Bone marrow (tissue), 2 donors: ENCODE measurements around the gene TOGARAM1.

Source experiments
- DNase-seq, 2 donors: peaks; one replicate each; lab custom pipeline; 2025; lab: John Stamatoyannopoulos, UW

Gene TOGARAM1

DNA sequence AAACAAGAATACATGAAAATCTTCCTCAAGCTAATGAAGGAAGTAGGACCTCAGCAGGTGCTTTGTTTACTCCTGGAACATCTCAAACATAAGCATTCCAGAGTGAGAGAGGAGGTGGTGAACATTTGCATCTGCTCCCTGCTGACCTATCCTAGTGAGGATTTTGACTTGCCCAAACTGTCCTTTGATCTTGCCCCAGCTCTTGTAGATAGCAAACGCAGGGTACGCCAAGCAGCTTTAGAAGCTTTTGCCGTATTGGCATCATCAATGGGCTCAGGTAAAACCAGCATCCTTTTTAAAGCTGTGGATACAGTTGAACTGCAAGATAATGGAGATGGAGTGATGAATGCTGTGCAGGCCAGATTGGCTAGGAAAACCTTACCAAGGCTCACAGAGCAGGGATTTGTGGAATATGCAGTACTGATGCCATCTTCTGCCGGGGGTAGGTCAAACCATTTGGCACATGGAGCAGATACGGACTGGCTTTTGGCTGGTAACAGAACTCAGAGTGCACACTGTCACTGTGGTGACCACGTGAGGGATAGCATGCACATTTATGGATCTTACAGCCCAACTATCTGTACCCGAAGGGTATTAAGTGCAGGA, 1.9 kb downstream of the TOGARAM1 start:
- DNase-seq, result no peak

DNA sequence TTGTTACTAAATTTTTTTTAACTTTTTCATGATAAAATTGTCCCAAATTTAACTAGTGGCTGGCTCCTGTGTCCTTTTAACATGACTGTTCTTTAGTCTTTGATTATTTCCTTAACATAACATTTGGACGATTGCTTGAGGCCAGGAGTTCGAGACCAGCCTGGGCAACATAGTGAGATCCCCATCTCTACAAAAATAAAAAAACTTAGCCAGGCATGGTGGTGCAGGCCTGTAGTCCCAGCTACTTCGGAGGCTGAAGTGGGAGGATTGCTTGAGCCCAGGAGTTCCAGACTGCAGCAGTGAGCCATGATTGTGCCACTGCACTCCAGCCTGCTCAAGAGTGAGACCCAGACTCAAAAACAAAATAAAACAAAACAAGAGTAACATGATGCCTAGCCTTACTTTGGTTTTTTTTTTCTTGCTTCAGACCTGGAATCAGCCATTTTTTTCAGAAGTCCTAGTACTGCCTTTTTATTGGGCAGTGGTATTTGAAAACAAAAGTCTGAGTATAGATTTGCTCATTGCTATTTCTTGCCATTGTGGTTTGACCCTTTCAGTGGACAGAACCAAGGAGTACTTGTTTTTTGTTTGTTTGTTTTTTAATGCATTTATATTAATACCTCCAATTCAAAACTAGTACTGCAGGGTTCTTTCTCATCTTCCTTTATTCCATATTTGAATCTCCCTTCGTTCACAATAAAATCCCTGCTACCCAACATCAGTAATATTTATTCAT, 4.8 kb downstream of the TOGARAM1 start:
- DNase-seq, result no peak

- DNase-seq, result no peak
These were observed 6.7 kb downstream of the TOGARAM1 start for GRCh38 chr14:44968714-44969113.

DNA sequence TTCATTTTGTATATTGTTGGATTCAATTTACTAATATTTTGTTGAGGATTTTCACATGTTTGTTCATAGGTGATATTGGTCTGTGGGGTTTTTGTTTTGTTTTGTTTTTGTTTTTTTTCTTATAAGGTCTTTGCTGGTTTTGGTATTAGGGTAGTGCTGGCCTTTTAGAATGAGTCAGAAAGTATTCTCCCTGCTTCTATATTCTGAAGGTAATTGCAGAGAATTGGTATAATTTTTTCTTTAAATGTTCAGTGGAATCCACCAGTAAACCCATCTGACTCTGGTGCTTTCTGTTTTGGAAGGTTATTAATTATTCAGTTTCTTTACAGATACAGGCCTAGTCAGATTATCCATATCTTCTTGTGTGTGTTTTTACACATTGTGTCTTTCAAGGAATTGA, 8.9 kb downstream of the TOGARAM1 start:
- peak in 1 of 2 donors; percentile 3 for DNase-seq

DNA sequence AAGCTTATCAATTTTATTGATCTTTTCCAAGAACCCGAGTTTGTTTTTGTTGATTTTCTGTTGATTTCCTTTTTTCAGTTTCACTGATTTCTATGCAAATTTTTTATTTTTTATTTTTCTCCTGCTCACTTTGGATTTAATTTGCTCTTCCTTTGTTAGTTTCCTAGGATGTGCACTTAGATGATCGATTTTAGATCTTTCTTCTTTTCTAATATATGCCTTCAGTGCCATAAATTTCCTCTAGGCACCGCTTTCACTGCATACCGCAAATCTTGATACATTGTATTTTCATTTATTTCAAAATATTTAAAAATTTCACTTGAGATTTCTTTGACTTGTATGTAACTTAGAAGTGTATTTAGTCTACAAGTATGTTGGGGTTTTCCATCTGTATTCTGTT, 9.5 kb downstream of the TOGARAM1 start:
- DNase-seq, result no peak

DNA sequence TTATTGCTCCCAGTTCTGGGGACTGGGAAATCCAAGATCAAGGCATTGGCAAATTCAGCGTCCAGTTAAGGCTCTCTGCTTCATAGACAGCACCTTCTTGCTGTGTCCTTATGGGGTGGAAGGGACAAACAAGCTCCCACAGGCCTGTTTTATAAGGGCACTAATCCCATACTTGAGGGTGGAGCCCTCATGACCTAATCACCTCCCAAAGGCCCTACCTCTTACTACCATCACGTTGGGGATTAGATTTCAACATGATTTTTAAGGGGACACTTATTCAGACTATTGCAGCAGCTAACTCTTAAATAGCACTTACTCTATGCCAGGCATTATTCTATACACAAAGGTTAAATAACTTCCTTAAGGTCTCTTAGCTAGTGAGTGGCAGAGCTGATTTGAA, 17.3 kb downstream of the TOGARAM1 start:
- DNase-seq, result no peak

GRCh38 chr14:44979740-44980356, 17.9 kb downstream of the TOGARAM1 start:
- no peak for DNase-seq

- DNase-seq, result peak in 1 of 2 donors; percentile 35
These were observed 19.2 kb downstream of the TOGARAM1 start for GRCh38 chr14:44981198-44981597.

GRCh38 chr14:44982594-44982993, 20.6 kb downstream of the TOGARAM1 start:
- no peak for DNase-seq

- no peak for DNase-seq
These were observed 26.7 kb downstream of the TOGARAM1 start for GRCh38 chr14:44988694-44989093.

GRCh38 chr14:44989497-44990440, 27.8 kb downstream of the TOGARAM1 start:
- DNase-seq, result peak in 1 of 2 donors; percentile 54

GRCh38 chr14:44990533-44990932, 28.5 kb downstream of the TOGARAM1 start:
- no peak for DNase-seq

DNA sequence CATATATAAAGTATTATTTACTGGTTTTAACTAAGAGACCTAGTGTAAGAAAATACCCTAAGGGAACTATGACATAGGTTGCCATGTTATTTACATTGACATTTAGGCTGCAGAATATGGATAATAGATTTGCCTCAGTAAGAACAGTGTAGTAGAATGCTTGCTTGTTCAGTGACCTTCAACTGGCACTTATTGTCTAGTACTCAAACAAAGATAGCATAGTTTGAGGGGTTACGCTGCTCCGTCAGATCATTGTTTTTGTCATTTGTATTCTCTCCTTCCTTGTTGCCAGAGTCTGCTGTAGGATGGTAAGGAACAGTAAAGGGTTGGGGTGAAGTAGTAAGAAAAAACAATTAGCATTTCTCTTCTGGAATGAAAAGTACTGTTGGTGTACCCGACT, 33.2 kb downstream of the TOGARAM1 start:
- DNase-seq, result no peak

GRCh38 chr14:44995770-44996294, 33.8 kb downstream of the TOGARAM1 start:
- no peak for DNase-seq

GRCh38 chr14:45003924-45004323, 41.9 kb downstream of the TOGARAM1 start:
- DNase-seq, result no peak

- DNase-seq, result no peak
These were observed 53.1 kb downstream of the TOGARAM1 start for GRCh38 chr14:45015133-45015532.

DNA sequence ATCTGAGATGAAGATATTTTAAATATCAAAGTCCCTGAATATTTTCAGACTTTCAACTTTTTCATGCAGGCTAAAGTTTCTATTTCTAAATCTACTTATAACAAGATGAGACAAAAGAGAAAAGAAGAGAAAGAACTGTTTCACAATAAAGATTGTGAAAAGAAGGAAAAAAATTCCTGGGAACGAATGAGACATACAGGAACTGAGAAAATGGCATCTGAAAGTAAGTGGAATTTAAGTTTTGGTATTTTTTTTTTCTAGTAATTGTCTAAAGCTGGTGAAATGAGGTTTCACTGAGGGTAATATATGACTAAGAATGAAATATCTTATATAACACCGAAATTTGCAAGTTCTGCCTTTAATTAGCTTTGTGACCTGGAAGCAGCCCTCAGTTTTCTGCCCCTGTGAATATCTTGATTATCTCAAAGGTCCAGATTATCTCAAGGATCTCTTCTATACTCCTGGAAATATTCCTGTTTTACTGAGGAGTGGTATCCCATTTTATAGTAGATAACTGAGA, 66.2 kb downstream of the TOGARAM1 start:
- DNase-seq, result no peak

- no peak for DNase-seq
These were observed 72.7 kb downstream of the TOGARAM1 start for GRCh38 chr14:45034730-45035129.

- no peak for DNase-seq
These were observed 76.3 kb downstream of the TOGARAM1 start for GRCh38 chr14:45038256-45038655.

DNA sequence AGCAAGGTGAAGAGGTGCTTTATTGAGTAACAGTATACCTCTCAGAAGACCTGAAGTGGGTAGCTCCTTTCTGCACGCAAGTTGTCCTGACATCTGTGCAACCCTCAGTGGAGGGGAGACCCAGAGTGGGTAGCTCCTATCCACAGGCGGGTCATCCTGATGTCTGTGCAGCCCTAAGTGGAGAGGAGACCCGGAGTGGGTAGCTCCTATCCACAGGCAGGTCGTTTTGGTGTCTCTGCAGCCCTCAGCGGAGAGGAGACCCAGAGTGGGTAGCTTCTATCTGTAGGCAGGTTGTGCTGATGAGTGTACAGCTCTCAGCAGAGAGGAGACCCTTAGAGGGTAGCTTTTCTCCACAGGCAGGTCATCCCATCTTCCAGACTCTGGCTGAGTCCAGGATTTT, 76.9 kb downstream of the TOGARAM1 start:
- DNase-seq, result no peak

DNA sequence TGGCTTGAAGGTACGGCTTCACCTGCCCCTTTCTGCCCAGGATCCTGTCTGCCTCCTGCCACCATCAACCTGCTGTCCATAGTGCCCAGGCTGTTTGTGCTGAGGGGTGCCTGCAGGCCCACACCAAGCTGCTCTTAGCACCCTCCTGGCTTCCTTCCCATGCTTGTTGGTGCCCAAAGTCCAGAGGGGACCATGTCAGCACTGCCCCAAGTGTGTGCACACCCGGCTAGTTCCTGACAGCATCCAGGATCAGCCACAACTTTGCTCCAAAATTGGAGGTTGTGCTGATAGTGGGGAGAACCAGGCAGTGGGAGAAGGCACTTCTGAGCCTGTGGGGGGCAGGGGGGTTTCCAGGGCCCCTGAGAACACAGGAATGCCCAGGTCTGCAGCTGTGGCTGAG, 77.4 kb downstream of the TOGARAM1 start:
- DNase-seq, result no peak

- no peak for DNase-seq
These were observed 79.7 kb downstream of the TOGARAM1 start for GRCh38 chr14:45041641-45042040.
